Lower leg skin (tissue), 3 donors: ENCODE results near the gene PROZ.

Experiments used
- CTCF ChIP-seq, 3 donors: fragments of 450-650 bp; IDR thresholded peaks; one replicate each; pipeline ENCODE4 v1.5.1; 2016; ENCODE audit warnings: antibody characterized with exemption in 3 of 3, mild to moderate bottlenecking in 3 of 3, moderate library complexity in 2 of 3
- POLR2A ChIP-seq, 2 donors: fragments of 450-650 bp; IDR thresholded peaks; one replicate each; pipeline ENCODE4 v1.6.1; 2016 to 2017; ENCODE audit warnings: antibody characterized with exemption in 2 of 2, mild to moderate bottlenecking in 1 of 2, moderate library complexity in 1 of 2

- TF ChIP-seq CTCF (IDR thresholded peaks at IDR 0.05) (no peak), POLR2A (IDR thresholded peaks at IDR 0.05) (no peak)
Measured at GRCh38 chr13:113192279-113192678, 33.8 kb downstream of the PROZ start.
